ENCODE results near the gene VPS52.

DNA sequence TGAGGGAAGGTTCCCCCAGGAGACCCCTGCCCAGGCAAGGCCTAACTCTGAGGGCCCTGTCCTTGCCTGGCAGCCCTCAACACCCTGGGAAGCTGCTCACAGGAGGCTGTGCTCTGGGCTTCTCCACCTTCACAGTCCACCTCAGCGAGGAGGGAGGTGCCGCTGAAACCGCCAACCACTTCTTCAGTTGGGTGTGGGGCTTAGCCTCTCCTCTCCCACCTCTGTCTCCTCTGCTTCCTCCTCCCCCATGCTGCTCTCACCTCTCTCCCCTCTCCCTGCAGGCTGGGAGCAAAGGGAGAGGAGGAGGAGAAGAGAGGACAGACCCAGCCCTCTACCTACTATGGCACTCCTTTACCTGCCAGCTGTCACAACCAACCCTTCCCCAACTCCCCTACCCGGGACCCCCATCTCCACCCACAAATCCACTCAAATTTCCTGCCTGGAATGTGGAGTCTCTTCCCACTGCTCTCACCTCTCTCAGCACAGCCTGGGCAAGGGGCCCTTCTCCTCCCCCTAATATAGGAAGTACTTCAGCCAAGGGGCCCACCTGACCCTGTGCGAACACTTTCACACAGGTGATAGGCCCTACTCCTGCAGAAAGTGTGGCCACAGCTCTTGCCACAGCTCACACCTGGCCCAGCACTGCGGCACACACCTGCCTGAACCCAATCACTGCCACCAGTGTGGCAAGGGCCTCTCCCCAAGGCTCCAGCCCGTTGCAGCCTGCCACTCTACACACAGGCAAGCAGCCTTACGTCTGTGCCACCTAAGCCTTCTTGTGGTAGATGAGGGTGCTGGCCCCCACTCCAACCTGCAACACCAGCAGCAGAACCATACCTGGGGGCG, 56.2 kb downstream of the VPS52 start:
- no peak for TF ChIP-seq POLR2A (IDR thresholded peaks at IDR 0.05)
- TF ChIP-seq, protein P1, sequence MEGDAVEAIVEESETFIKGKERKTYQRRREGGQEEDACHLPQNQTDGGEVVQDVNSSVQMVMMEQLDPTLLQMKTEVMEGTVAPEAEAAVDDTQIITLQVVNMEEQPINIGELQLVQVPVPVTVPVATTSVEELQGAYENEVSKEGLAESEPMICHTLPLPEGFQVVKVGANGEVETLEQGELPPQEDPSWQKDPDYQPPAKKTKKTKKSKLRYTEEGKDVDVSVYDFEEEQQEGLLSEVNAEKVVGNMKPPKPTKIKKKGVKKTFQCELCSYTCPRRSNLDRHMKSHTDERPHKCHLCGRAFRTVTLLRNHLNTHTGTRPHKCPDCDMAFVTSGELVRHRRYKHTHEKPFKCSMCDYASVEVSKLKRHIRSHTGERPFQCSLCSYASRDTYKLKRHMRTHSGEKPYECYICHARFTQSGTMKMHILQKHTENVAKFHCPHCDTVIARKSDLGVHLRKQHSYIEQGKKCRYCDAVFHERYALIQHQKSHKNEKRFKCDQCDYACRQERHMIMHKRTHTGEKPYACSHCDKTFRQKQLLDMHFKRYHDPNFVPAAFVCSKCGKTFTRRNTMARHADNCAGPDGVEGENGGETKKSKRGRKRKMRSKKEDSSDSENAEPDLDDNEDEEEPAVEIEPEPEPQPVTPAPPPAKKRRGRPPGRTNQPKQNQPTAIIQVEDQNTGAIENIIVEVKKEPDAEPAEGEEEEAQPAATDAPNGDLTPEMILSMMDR (IDR thresholded peaks at IDR 0.05): no peak
